Activated naive CD4-positive, alpha-beta T cell (primary cell): ENCODE data around the gene LAMC3.
A peak's percentile ranks its signal among the peaks of the same experiment; 100 is the strongest.

Source experiments
- DNase-seq, 4 experiments: peaks; one replicate each; lab custom pipeline; 2025; lab: John Stamatoyannopoulos, UW

LAMC3 gene

GRCh38 chr9:131045300-131046092 lies 36.5 kb downstream of the LAMC3 start:
- peak in 1 of 4 experiments; percentile 7 for DNase-seq

DNA sequence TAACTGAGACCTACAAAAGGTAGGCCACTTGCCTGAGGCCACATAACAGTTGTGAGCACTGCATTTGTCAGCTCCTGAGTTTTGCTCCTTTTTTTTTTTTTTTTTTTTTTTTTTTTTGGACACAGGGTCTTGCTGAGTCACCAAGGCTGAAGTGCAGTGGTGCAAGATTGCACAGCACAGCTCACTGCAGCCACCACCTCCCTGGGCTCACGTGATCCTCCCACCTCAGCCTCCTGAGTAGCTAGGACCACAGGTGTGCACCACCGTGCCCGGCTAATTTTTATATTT lies 37.1 kb downstream of the LAMC3 start:
- no peak for DNase-seq

DNA sequence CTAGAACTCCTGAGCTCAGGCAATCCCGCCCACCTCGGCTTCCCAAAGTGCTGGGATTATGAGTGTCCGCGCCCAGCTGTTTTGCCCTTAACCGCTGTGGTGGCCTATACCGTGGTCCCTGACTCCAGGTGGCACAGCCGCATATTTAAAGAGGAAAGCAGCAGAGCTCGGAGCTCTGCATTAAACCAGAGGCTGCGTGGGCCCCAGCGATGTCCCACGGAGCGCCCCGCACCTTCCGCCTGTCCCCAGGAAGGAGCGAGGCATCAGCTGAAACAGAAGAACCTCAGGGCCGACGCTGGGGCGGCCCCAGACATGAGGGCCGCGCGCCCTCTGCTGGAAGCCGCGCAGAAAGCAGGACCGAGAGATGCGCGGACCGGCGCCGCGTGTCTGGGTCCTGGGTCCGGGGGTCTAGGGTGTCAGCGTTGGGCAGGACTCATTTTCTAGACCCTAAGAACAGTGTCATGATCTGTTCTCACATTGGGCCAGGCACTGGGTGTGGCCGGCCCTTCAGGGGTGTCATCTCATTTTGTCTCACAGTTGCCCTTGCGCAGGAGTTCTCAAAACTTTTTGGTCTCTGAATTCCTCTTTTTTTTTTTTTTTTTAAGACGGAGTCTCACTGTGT lies 37.7 kb downstream of the LAMC3 start:
- peak; percentile 25 to 69 (median 51) for DNase-seq

DNA sequence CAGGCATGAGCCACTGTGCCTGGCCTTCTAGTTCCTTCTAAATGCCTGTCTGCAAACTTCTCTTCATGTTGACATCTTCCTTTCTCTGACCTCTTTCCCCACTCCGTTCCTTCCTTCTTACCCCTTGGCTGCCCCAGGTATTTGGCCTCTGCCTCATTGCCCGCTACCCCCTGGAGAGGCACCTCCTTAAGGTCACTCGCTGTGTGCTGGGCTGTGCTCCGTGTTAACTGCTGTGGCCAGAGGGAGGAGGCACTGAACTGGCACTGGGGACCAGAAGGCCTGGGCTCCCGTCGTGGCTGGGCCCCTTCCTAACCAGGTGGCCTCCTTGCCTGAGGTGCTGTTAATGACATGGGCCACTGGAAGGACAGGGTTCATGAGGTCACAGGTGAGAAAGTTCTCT lies 39.4 kb downstream of the LAMC3 start:
- no peak for DNase-seq

GRCh38 chr9:131048820-131049219 lies 39.8 kb downstream of the LAMC3 start:
- no peak for DNase-seq

- no peak for DNase-seq
Measured at GRCh38 chr9:131049829-131050715, 41.1 kb downstream of the LAMC3 start.

GRCh38 chr9:131050831-131051230 lies 41.9 kb downstream of the LAMC3 start:
- no peak for DNase-seq

GRCh38 chr9:131051592-131052517 lies 42.9 kb downstream of the LAMC3 start:
- no peak for DNase-seq

DNA sequence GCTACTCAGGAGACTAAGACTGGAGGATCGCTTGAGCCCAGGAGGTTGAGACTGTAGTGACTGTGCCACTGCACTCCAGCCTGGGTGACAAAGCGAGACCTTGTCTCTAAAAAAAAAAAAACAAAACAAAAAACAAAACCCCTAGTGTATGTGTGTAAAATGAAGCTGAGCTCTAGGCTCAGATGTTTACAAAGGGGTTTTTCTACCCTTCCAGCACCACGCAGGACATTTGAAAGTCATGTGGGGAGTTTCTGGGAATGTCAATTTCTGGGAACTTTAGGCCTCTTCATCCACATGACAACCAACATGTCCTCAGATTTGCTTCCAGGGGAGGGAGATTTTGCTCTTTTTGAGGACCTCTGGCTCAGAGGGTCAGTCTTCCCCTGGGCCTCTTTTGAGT lies 44.9 kb downstream of the LAMC3 start:
- DNase-seq = no peak

DNA sequence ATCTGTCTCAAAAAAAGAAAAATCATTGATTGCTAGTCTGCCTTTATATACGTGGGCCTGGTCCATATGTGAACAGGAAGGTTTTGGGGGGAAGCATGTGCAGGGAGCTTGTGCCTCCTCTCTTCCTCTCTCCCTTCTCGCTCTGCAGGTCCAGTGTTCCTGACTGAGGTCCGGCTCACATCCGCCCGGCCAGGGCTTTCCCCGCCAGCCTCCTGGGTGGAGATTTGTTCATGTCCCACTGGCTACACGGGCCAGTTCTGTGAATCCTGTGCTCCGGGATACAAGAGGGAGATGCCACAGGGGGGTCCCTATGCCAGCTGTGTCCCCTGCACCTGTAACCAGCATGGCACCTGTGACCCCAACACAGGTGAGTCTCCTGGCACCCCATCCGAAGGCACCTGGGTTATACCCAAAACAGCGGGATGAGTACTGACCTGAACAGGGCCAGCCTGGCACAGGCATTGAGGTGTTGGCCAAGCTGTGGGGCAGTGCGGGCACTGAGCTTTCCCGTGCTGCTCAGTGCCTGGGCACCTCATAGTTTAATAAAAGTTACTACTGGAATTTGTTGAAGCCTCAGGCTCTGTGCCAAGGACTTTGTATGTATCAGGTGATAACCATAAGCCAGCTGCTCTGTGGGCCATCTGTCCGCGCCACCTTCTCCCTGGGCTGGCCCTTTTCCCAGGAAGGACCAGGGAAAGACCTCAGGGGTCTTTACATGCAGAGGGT lies 48.0 kb downstream of the LAMC3 start:
- DNase-seq = no peak

DNA sequence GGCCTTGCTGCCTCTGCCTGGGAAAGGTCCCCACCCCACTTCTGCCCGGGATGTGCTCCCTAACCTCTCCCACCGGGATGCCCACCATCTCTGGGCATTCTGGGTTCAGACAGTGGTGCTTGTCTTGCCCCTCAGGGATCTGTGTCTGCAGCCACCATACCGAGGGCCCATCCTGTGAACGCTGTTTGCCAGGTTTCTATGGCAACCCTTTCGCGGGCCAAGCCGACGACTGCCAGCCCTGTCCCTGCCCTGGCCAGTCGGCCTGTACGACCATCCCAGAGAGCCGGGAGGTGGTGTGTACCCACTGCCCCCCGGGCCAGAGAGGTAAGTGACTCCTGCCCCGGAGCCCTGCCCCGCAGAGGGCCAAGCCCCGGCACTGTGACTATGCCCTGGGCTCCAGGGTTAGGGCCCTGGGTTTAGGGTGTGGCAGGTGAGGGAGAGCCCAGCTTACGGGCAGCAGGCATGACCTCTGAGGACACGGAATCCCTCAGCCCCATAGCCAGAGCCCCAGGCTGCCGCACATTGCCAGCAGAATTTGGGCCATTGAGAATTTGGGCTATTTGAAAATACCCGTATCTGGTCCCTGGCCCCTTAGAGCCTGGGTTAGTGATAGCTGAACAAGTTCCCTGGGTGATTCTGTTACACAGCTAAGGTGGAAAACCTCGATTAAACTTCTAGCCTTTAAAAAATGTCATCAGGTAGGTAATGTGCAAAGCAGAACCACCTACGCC lies 52.1 kb downstream of the LAMC3 start:
- DNase-seq = no peak

DNA sequence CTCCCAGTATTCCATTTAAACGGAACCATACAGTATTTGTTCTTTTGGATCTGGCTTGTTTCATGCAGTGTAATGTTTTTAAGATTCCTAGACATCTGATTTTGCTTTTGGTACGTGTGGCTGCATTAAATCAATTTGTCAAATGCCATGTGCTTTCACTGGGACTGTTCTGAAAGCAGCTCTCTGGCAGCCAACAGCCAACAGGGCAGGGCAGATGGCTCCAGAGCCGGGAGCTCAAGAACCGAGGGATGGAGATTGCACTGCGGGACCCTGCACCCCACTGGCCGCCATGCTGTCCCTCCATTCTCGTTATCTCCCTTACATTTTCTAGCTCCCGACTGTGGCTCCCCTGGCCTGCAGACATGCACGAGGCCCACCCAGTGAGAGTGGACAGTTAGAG lies 54.0 kb downstream of the LAMC3 start:
- DNase-seq = no peak

DNA sequence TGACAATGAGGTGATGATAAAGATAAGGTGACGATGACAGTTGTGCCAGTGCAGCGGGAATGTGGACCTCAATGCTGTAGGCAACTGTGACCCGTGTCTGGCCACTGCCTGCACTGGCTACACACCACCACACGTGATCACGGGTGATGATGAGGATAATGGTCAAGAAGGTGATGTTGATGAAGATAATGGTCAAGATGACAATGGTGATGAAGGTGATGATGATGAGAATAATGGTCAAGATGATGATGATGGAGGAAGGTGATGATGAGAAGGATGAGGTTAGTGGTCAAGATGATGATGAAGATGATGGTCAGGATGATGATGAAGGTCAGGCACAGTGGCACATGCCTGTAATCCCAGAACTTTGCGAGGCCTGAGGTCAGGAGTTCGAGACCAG lies 56.6 kb downstream of the LAMC3 start:
- DNase-seq = no peak

DNA sequence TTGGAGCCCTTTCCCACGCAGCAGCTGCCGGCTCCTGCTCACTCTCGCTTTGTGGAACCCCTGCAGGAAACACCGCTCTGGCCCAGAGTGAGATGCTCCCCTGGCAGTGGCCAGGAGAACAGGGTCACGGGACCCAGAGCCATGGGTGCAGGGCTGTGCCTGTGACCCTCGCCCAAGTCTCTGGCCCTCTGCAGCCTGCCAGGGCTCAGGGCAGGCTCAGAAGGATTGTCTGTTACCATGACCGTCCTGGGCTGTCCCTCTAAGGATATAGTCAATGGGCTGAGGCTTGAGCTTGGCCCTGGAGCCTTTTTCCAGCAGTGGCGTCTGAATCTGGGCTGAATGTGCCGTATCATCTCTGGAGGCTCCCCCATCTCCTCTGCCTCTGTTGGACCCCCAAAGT lies 58.7 kb downstream of the LAMC3 start:
- DNase-seq = no peak

GRCh38 chr9:131068076-131068816 lies 59.3 kb downstream of the LAMC3 start:
- DNase-seq = no peak

DNA sequence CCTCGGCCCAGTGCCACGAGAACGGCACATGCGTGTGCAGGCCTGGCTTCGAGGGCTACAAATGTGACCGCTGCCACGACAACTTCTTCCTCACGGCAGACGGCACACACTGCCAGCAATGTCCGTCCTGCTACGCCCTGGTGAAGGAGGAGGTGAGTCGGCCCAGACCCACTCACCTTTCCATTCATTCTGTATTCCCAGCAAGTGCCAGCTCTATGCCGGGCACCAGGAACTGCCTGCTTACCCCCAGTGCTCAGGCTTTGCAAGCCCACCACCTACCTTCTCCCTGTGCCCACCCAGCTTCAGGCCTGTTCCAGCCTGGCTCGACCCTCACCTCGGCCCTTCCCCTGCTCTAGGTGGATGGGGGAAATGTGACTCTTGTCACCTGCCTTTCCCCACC lies 60.7 kb downstream of the LAMC3 start:
- DNase-seq = no peak

GRCh38 chr9:131072107-131072870 lies 63.3 kb downstream of the LAMC3 start:
- DNase-seq = no peak

- no peak for DNase-seq
Measured at GRCh38 chr9:131072871-131073237, 63.9 kb downstream of the LAMC3 start.
